GM12864 (cell line): ENCODE measurements around the gene MAP4.

Source experiments
- DNase-seq: peaks from one replicate; pipeline ENCODE4 v3.0.0-alpha.2; 2011; ENCODE audit warnings: low read depth
- H3K4me3 ChIP-seq: 2 replicates; pipeline ENCODE4 v1.5.1; 2011; ENCODE audit warnings: mild to moderate bottlenecking, low read depth, low read length, control low read depth
- CTCF ChIP-seq: IDR thresholded peaks from 2 replicates; pipeline ENCODE4 v1.5.1; 2011; ENCODE audit warnings: low read depth, mild to moderate bottlenecking, moderate library complexity, low read length, control low read depth, inconsistent platforms; ENCODE audit errors: missing control alignments

MAP4 gene

GRCh38 chr3:47901280-47901833 lies 114.9 kb downstream of the MAP4 start:
- DNase-seq: no peak
- H3K4me3 ChIP-seq: no peak overlapping the region
- no peak for TF ChIP-seq CTCF

GRCh38 chr3:47899495-47900108 lies 116.6 kb downstream of the MAP4 start:
- no peak for TF ChIP-seq CTCF
- no peak overlapping the region for H3K4me3 ChIP-seq
- DNase-seq: no peak

- DNase-seq: no peak
- H3K4me3 ChIP-seq: no peak overlapping the region
- TF ChIP-seq CTCF: no peak
Measured at GRCh38 chr3:47897954-47898353, 118.3 kb downstream of the MAP4 start.

GRCh38 chr3:47896736-47897135 lies 119.5 kb downstream of the MAP4 start:
- no peak overlapping the region for H3K4me3 ChIP-seq
- TF ChIP-seq CTCF: no peak
- no peak for DNase-seq

- H3K4me3 ChIP-seq: no peak overlapping the region
- no peak for TF ChIP-seq CTCF
- no peak for DNase-seq
Measured at GRCh38 chr3:47895241-47895640, 121.0 kb downstream of the MAP4 start.

GRCh38 chr3:47892286-47893040 lies 123.8 kb downstream of the MAP4 start:
- H3K4me3 ChIP-seq: no peak overlapping the region
- DNase-seq: no peak
- TF ChIP-seq CTCF: no peak
